ENCODE data around the gene CFAP69.

Gene CFAP69

GRCh38 chr7:90244909-90245851, at the start of gene CFAP69:
Gene CFAP69 (plus strand): TSS chr7:90245174. CDS start chr7:90245425, 251 bp downstream.
- DNase-seq: peak; percentile 81

GRCh38 chr7:90201500-90202195, 43.3 kb upstream of the CFAP69 start:
- peak; percentile 9 for DNase-seq

- DNase-seq: no peak
Observed at GRCh38 chr7:90207956-90208355, 37.0 kb upstream of the CFAP69 start.

- DNase-seq: no peak
Observed at GRCh38 chr7:90209776-90210175, 35.2 kb upstream of the CFAP69 start.

GRCh38 chr7:90210475-90210874, 34.5 kb upstream of the CFAP69 start:
- DNase-seq: no peak

- no peak for DNase-seq
Observed at GRCh38 chr7:90210981-90211380, 34.0 kb upstream of the CFAP69 start.

- peak; percentile 59 for DNase-seq
Observed at GRCh38 chr7:90211391-90212148, 33.4 kb upstream of the CFAP69 start, which contains the start of gene STEAP2. Gene STEAP2 (plus strand): TSS chr7:90211740. CDS start chr7:90225083, 13,343 bp downstream.

- DNase-seq: no peak
Observed at GRCh38 chr7:90212149-90212495, 32.9 kb upstream of the CFAP69 start.

GRCh38 chr7:90213521-90213920, 31.5 kb upstream of the CFAP69 start:
- no peak for DNase-seq

GRCh38 chr7:90216080-90216674, 28.8 kb upstream of the CFAP69 start:
- no peak for DNase-seq

GRCh38 chr7:90216771-90217170, 28.2 kb upstream of the CFAP69 start:
- DNase-seq: no peak

- DNase-seq: no peak
Observed at GRCh38 chr7:90222390-90222789, 22.6 kb upstream of the CFAP69 start.

GRCh38 chr7:90222811-90223725, 21.9 kb upstream of the CFAP69 start:
- no peak for DNase-seq

- DNase-seq: no peak
Observed at GRCh38 chr7:90224195-90224594, 20.8 kb upstream of the CFAP69 start.

- no peak for DNase-seq
Observed at GRCh38 chr7:90225181-90225580, 19.8 kb upstream of the CFAP69 start.

- DNase-seq: no peak
Observed at GRCh38 chr7:90225601-90226000, 19.4 kb upstream of the CFAP69 start.

- DNase-seq: no peak
Observed at GRCh38 chr7:90227259-90227658, 17.7 kb upstream of the CFAP69 start.

GRCh38 chr7:90229682-90230081, 15.3 kb upstream of the CFAP69 start:
- DNase-seq: no peak

- DNase-seq: no peak
Observed at GRCh38 chr7:90230834-90231233, 14.1 kb upstream of the CFAP69 start.

GRCh38 chr7:90231304-90231703, 13.7 kb upstream of the CFAP69 start:
- DNase-seq: no peak

- no peak for DNase-seq
Observed at GRCh38 chr7:90232430-90232829, 12.5 kb upstream of the CFAP69 start.

GRCh38 chr7:90233569-90233968, 11.4 kb upstream of the CFAP69 start:
- DNase-seq: no peak
